Coronary artery (tissue), 2 donors: ENCODE measurements around the gene IGFN1.

Experiments
- DNase-seq: peaks from one replicate; pipeline ENCODE4 v3.0.0-alpha.2; 2017; ENCODE audit warnings: low spot score
- H3K27ac ChIP-seq, 2 donors: fragments of 200-600 bp; sonication (generic); one replicate each; pipeline ENCODE4 v1.5.1; 2016 to 2019
- H3K4me3 ChIP-seq: fragments of 200-600 bp; sonication (generic); 2 replicates; pipeline ENCODE4 v1.5.1; 2016; ENCODE audit warnings: mild to moderate bottlenecking, moderate library complexity
- CTCF ChIP-seq: fragments of 200-600 bp; sonication (generic); IDR thresholded peaks from one replicate; pipeline ENCODE4 v1.5.1; 2019; ENCODE audit warnings: antibody characterized with exemption

Gene IGFN1

GRCh38 chr1:201215531-201216357, 25.1 kb downstream of the IGFN1 start:
- Histone ChIP-seq H3K27ac (no peak overlapping the region), H3K4me3 (no peak overlapping the region)
- no peak for DNase-seq
- no peak for TF ChIP-seq CTCF

- Histone ChIP-seq H3K27ac (no peak overlapping the region), H3K4me3 (no peak overlapping the region)
- peak; percentile 57 for DNase-seq
- no peak for TF ChIP-seq CTCF
Observed at GRCh38 chr1:201216395-201217085, 25.9 kb downstream of the IGFN1 start.

GRCh38 chr1:201217146-201217545, 26.5 kb downstream of the IGFN1 start:
- DNase-seq: peak; percentile 65
- no peak for TF ChIP-seq CTCF
- no peak overlapping the region for H3K4me3 ChIP-seq

GRCh38 chr1:201217851-201218250, 27.2 kb downstream of the IGFN1 start:
- DNase-seq: peak; percentile 31
- Histone ChIP-seq H3K4me3 (no peak overlapping the region), H3K27ac (no peak overlapping the region)
- TF ChIP-seq CTCF: no peak

More at GRCh38 chr1:201217146-201217545, 26.5 kb downstream of the IGFN1 start:
- no peak overlapping the region for H3K27ac ChIP-seq

GRCh38 chr1:201218409-201218808, 27.8 kb downstream of the IGFN1 start:
- Histone ChIP-seq H3K4me3 (no peak overlapping the region), H3K27ac (no peak overlapping the region)
- no peak for TF ChIP-seq CTCF
- DNase-seq: peak; percentile 60

GRCh38 chr1:201219481-201220387, 29.1 kb downstream of the IGFN1 start:
- no peak for TF ChIP-seq CTCF
- Histone ChIP-seq H3K27ac (no peak overlapping the region), H3K4me3 (no peak overlapping the region)
- peak; percentile 16 for DNase-seq
